ENCODE data around the gene AAMP.
A peak's percentile ranks its signal among the peaks of the same experiment; 100 is the strongest.
"Not testable (repeated sequence)": the region's sequence is repeated elsewhere in the genome, so short reads cannot be mapped to it uniquely, and the experiment has no call there.

Gene AAMP

DNA sequence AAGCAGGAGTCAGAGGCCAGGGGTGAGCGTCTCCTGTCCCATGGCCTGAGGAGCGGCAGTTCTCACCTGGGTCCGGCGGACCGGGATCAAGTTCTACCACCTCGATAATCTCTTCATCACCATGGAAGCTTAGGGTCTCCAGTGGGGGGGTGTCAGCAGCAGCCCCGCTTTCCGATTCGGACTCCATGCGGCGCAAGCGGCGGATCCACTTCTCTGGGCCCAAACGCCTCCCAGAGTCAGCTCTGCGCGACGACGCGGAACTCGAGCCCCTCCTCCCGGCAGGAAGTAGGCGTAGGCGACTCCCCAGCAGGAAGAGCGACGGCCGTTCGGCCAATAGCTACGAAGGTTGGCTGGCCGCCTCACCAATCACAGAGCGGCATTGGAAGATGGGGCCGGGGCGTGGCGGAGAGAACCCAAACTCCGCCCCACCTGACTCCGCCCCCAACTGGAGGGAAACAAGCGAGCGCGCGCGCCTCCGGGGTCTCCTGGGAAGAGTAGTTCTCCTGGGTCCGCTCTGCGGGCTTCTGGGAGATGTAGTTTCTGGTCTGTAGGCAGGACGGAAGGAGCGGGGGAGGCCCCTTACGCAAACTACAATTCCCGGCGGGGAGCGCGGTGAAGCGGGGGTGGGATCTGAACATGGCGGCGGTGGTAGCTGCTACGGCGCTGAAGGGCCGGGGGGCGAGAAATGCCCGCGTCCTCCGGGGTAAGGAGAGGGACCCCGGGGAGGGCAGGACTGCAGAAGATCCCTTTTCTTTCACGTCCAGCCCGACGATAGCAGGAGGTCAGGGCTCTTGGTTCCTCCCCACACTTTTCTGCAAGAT lies at the start of gene AAMP, which contains the start of gene PNKD:
AAMP (minus strand) TSS at position 238 of the 821 bp plus-strand sequence; CDS start at position 187, 51 bp downstream.
PNKD (plus strand) TSS at position 620 of the 821 bp plus-strand sequence; CDS start at position 637, 17 bp downstream.
- Histone ChIP-seq H3K36me3 (ENCODE audit: control insufficient read depth, low read depth, low read length) (peaks cover 32% of the 10 kb centered on the region), H3K4me3 (ENCODE audit: low read length) (peak within 1 kb of the TSS; percentile 96), H3K27me3 (ENCODE audit: control insufficient read depth, insufficient read depth, low read length) (no peaks in the 10 kb centered on the region), H3K9me3 (ENCODE audit: control insufficient read depth, low read depth, low read length) (no peaks in the 10 kb centered on the region), H3K27ac (ENCODE audit: low read length) (peak within 1 kb of the TSS; percentile 79), H3K4me1 (ENCODE audit: control insufficient read depth, low read depth, low read length) (no peaks in the 10 kb centered on the region), H3K9ac (ENCODE audit: low read length) (peak within 1 kb of the TSS; percentile 80)

- Histone ChIP-seq H3K4me1 (ENCODE audit: control insufficient read depth, low read depth, low read length) (peaks cover 7% of the 10 kb centered on the region), H3K9ac (ENCODE audit: low read length) (no peak overlapping the region), H3K36me3 (ENCODE audit: control insufficient read depth, low read depth, low read length) (no peaks in the 10 kb centered on the region), H3K9me3 (ENCODE audit: control insufficient read depth, low read depth, low read length) (no peaks in the 10 kb centered on the region), H3K27ac (ENCODE audit: low read length) (no peak overlapping the region), H3K4me3 (ENCODE audit: low read length) (no peak overlapping the region), H3K27me3 (ENCODE audit: control insufficient read depth, insufficient read depth, low read length) (no peaks in the 10 kb centered on the region)
These were observed 48.3 kb upstream of the AAMP start for GRCh38 chr2:218318241-218318640.

DNA sequence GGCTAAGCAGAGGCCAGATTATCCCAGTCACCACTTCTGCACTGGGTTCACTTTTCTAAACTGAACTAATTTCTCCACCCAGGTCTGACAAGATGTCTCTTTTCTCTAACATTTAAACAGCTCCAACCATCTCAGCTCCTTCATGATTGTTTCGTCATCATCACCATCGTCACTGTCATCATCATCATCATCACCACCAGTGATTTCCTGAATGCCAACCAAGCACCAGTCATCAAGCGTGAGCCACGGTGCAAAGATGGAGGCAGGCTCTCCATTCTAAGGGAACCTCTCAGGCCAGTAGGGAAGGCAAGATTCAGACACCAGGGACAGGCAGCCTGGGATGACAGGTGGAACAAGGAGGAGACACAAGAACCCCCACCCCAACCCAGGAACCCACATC lies 47.9 kb upstream of the AAMP start:
- no peaks in the 10 kb centered on the region for H3K9me3 ChIP-seq (ENCODE audit: control insufficient read depth, low read depth, low read length)
- no peak overlapping the region for H3K9ac ChIP-seq (ENCODE audit: low read length)
- H3K36me3 ChIP-seq (ENCODE audit: control insufficient read depth, low read depth, low read length) = no peaks in the 10 kb centered on the region
- H3K4me1 ChIP-seq (ENCODE audit: control insufficient read depth, low read depth, low read length) = peaks cover 7% of the 10 kb centered on the region
- H3K27me3 ChIP-seq (ENCODE audit: control insufficient read depth, insufficient read depth, low read length) = no peaks in the 10 kb centered on the region
- no peak overlapping the region for H3K4me3 ChIP-seq (ENCODE audit: low read length)
- no peak overlapping the region for H3K27ac ChIP-seq (ENCODE audit: low read length)

DNA sequence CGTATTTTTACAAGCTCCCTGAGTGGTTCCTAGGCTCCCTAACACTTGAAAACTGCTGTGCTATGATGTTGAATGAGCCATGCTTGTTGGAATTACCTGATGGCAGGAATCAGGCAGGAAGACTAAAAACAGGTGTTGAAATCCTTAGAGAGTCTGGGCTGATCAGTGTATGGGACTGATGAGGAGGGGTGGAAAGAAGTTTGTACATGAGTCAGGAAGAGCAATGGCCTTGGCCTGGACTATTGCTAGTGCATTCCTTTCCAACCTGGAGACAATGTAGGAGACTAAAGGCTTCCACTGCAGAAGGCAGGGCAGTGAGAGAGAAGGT lies 47.3 kb upstream of the AAMP start:
- Histone ChIP-seq H3K9me3 (ENCODE audit: control insufficient read depth, low read depth, low read length) (no peaks in the 10 kb centered on the region), H3K36me3 (ENCODE audit: control insufficient read depth, low read depth, low read length) (no peaks in the 10 kb centered on the region), H3K4me1 (ENCODE audit: control insufficient read depth, low read depth, low read length) (peaks cover 2% of the 10 kb centered on the region), H3K9ac (ENCODE audit: low read length) (no peak overlapping the region), H3K27ac (ENCODE audit: low read length) (no peak overlapping the region), H3K4me3 (ENCODE audit: low read length) (no peak overlapping the region), H3K27me3 (ENCODE audit: control insufficient read depth, insufficient read depth, low read length) (no peaks in the 10 kb centered on the region)

- Histone ChIP-seq H3K4me1 (ENCODE audit: control insufficient read depth, low read depth, low read length) (no peaks in the 10 kb centered on the region), H3K4me3 (ENCODE audit: low read length) (no peak overlapping the region), H3K27me3 (ENCODE audit: control insufficient read depth, insufficient read depth, low read length) (no peaks in the 10 kb centered on the region), H3K9me3 (ENCODE audit: control insufficient read depth, low read depth, low read length) (no peaks in the 10 kb centered on the region), H3K27ac (ENCODE audit: low read length) (no peak overlapping the region), H3K9ac (ENCODE audit: low read length) (no peak overlapping the region), H3K36me3 (ENCODE audit: control insufficient read depth, low read depth, low read length) (no peaks in the 10 kb centered on the region)
These were observed 45.5 kb upstream of the AAMP start for GRCh38 chr2:218315397-218315796.

GRCh38 chr2:218314764-218315163 lies 44.8 kb upstream of the AAMP start:
- H3K27ac ChIP-seq (ENCODE audit: low read length); H3K4me3 ChIP-seq (ENCODE audit: low read length); H3K4me1 ChIP-seq (ENCODE audit: control insufficient read depth, low read depth, low read length); H3K36me3 ChIP-seq (ENCODE audit: control insufficient read depth, low read depth, low read length); H3K27me3 ChIP-seq (ENCODE audit: control insufficient read depth, insufficient read depth, low read length); H3K9me3 ChIP-seq (ENCODE audit: control insufficient read depth, low read depth, low read length); H3K9ac ChIP-seq (ENCODE audit: low read length): not testable (repeated sequence)

- Histone ChIP-seq H3K4me3 (ENCODE audit: low read length) (no peak overlapping the region), H3K27ac (ENCODE audit: low read length) (no peak overlapping the region), H3K9ac (ENCODE audit: low read length) (no peak overlapping the region), H3K4me1 (ENCODE audit: control insufficient read depth, low read depth, low read length) (no peaks in the 10 kb centered on the region), H3K36me3 (ENCODE audit: control insufficient read depth, low read depth, low read length) (no peaks in the 10 kb centered on the region), H3K9me3 (ENCODE audit: control insufficient read depth, low read depth, low read length) (no peaks in the 10 kb centered on the region), H3K27me3 (ENCODE audit: control insufficient read depth, insufficient read depth, low read length) (no peaks in the 10 kb centered on the region)
These were observed 43.4 kb upstream of the AAMP start for GRCh38 chr2:218313356-218313755.

DNA sequence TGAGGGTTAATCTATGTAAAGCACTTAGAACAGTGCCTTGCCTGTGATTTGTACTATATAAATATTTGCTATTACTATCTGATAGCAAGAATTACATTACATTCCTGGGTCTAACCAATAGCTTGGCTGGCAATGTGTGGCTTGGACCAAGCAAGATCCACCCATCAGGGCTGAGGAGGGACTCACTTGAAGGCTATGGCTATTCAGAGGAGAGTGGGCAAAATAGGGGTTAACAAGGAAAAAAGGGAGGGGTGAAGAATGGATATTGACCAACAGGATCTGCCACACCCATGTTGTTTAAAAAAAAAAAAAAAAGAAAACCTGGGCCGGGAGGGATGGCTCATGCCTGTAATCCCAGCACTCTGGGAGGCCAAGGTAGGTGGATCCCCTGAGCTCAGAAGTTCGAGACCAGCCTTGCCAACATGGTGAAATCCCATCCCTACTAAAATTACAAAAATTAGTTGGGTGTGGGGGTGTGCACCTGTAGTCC lies 42.4 kb upstream of the AAMP start:
- no peak overlapping the region for H3K4me3 ChIP-seq (ENCODE audit: low read length)
- no peaks in the 10 kb centered on the region for H3K36me3 ChIP-seq (ENCODE audit: control insufficient read depth, low read depth, low read length)
- no peak overlapping the region for H3K9ac ChIP-seq (ENCODE audit: low read length)
- no peaks in the 10 kb centered on the region for H3K4me1 ChIP-seq (ENCODE audit: control insufficient read depth, low read depth, low read length)
- H3K9me3 ChIP-seq (ENCODE audit: control insufficient read depth, low read depth, low read length) = no peaks in the 10 kb centered on the region
- H3K27ac ChIP-seq (ENCODE audit: low read length) = no peak overlapping the region
- H3K27me3 ChIP-seq (ENCODE audit: control insufficient read depth, insufficient read depth, low read length) = no peaks in the 10 kb centered on the region

DNA sequence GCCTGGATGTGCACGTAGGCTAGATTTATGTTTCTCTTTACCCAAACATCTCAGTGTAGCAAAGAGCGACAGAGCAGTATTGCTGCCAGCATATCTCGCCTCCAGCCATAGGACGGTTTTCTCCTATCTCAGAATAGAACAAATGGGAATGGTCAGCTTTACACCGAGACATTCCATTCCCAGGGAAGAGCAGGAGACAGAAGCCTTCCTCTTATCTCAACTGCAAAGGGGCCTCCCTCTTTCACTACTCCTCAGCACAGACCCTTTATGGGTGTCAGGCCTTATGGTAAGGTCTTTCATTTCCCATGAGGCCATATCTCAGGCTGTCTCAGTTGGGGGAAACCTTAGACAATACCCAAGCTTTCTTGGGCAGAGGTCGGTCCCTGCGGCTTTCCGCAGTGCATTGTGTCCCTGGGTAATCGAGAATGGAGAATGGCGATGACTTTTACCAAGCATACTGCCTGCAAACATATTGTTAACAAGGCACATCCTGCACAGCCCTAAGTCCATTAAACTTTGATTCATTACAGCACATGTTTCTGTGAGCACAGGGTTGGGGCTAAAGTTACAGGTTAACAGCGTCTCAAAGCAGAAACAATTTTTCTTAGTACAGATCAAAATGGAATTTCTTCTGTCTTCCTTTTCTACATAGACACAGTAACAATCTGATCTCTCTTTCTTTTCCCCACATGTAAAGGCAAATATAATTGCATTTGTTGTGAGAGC lies 41.8 kb upstream of the AAMP start:
- H3K4me1 ChIP-seq (ENCODE audit: control insufficient read depth, low read depth, low read length); H3K4me3 ChIP-seq (ENCODE audit: low read length); H3K27ac ChIP-seq (ENCODE audit: low read length); H3K27me3 ChIP-seq (ENCODE audit: control insufficient read depth, insufficient read depth, low read length); H3K36me3 ChIP-seq (ENCODE audit: control insufficient read depth, low read depth, low read length); H3K9me3 ChIP-seq (ENCODE audit: control insufficient read depth, low read depth, low read length); H3K9ac ChIP-seq (ENCODE audit: low read length): not testable (repeated sequence)

DNA sequence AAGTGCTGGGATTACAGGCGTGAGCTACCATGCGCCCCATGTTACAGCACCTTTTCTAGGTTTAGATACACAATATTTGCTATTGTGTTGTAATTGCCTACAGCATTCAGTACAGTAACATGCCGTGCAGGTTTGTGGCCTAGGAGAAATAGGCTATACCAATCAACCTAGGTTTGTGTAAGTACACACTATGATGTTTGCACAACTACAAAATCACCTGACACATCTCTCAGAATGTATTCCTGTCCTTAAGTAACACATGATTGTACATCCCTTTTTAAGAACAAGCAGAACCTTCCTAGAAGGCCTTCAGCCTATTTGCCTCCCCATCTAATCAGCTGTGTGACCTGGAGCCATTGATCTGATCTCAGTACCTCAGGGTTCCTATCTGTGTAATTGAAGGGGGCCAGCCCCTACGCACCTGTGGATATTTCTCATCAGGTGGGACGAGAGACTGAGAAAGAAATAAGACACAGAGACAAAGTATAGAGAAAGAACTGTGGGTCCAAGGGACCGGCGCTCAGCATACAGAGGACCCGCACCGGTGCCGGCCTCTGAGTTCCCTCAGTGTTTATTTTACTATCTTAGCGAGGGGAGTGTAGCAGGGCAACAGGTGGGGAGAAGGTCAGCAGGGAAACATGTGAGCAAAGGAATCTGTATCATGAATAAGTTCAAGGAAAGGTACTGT lies 41.1 kb upstream of the AAMP start:
- H3K9ac ChIP-seq (ENCODE audit: low read length) = no peak overlapping the region
- H3K9me3 ChIP-seq (ENCODE audit: control insufficient read depth, low read depth, low read length) = no peaks in the 10 kb centered on the region
- no peak overlapping the region for H3K4me3 ChIP-seq (ENCODE audit: low read length)
- no peaks in the 10 kb centered on the region for H3K36me3 ChIP-seq (ENCODE audit: control insufficient read depth, low read depth, low read length)
- H3K27ac ChIP-seq (ENCODE audit: low read length) = no peak overlapping the region
- no peaks in the 10 kb centered on the region for H3K27me3 ChIP-seq (ENCODE audit: control insufficient read depth, insufficient read depth, low read length)
- no peaks in the 10 kb centered on the region for H3K4me1 ChIP-seq (ENCODE audit: control insufficient read depth, low read depth, low read length)

GRCh38 chr2:218307415-218308090 lies 37.6 kb upstream of the AAMP start:
- Histone ChIP-seq H3K4me3 (ENCODE audit: low read length) (no peak overlapping the region), H3K9me3 (ENCODE audit: control insufficient read depth, low read depth, low read length) (no peaks in the 10 kb centered on the region), H3K4me1 (ENCODE audit: control insufficient read depth, low read depth, low read length) (no peaks in the 10 kb centered on the region), H3K36me3 (ENCODE audit: control insufficient read depth, low read depth, low read length) (no peaks in the 10 kb centered on the region), H3K9ac (ENCODE audit: low read length) (no peak overlapping the region), H3K27ac (ENCODE audit: low read length) (no peak overlapping the region), H3K27me3 (ENCODE audit: control insufficient read depth, insufficient read depth, low read length) (no peaks in the 10 kb centered on the region)

All from iPS-18a (cell line).